ENCODE results near the gene PTPRE.

DNA sequence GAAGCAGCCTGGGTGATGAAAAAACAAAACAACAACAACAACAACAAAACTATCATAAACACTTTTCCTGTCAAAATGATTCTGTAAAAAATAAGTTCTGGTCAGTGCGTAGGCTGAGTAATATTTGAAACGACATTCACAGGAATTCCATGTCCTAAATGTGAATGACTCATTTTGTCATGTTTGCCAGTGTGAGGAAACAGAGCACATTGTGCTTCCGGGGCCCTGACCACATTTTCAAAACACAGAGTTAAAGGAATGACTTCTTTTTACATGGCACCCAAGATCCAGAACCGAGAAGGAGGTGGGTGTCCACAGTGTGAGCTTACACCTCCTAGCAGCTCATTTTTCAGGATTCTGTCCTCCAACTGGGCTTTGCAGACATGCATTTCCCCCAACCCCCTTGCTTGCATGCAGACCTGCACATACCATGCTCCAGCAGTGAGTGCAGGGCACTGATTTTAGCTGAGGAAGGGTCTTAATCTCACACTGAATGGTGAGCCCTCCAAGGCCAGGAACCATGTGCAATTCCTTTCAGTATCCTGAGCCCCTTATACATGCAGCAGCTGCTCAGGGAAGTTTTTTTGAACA is 17.2 kb upstream of the PTPRE start:
- TF ChIP-seq POLR2AphosphoS5 (IDR thresholded peaks at IDR 0.05; ENCODE audit: borderline replicate concordance, low read depth, low read length) = no peak
- TF ChIP-seq EZH2 (IDR thresholded peaks at IDR 0.05) = no peak
